Hepatocyte (in vitro differentiated cells): ENCODE measurements around the gene TOP1. TPM values are rescaled to one million over a fixed set of nuclear protein-coding genes. Genes with fewer than 3 reads are reported as not detected.

Experiments
- DNase-seq: peaks from one replicate; pipeline ENCODE4 v3.0.0-alpha.2; 2016; ENCODE audit warnings: low spot score
- H2AFZ ChIP-seq: fragments of 200-600 bp; sonication (generic); 2 replicates; pipeline ENCODE4 v1.6.0; 2016; ENCODE audit warnings: antibody characterized with exemption, mild to moderate bottlenecking
- H3K27ac ChIP-seq: fragments of 200-600 bp; sonication (generic); 2 replicates; pipeline ENCODE4 v1.5.1; 2016; ENCODE audit warnings: mild to moderate bottlenecking
- H3K27me3 ChIP-seq: fragments of 200-600 bp; sonication (generic); 2 replicates; pipeline ENCODE4 v1.6.1; 2016
- H3K36me3 ChIP-seq: fragments of 200-600 bp; sonication (generic); replicated peaks from 2 replicates; pipeline ENCODE4 v1.5.1; 2016; ENCODE audit warnings: low read depth; ENCODE audit not compliant: insufficient read depth
- H3K4me1 ChIP-seq: fragments of 200-600 bp; sonication (generic); 2 replicates; pipeline ENCODE4 v1.5.1; 2016; ENCODE audit warnings: mild to moderate bottlenecking, moderate library complexity; ENCODE audit not compliant: insufficient read depth
- H3K4me2 ChIP-seq: fragments of 200-600 bp; sonication (generic); 2 replicates; pipeline ENCODE4 v1.6.0; 2016
- H3K4me3 ChIP-seq: fragments of 200-600 bp; sonication (generic); 2 replicates; pipeline ENCODE4 v1.5.1; 2016; ENCODE audit warnings: mild to moderate bottlenecking
- H3K79me2 ChIP-seq: fragments of 200-600 bp; sonication (generic); 2 replicates; pipeline ENCODE4 v1.6.0; 2017; ENCODE audit warnings: mild to moderate bottlenecking
- H3K9me2 ChIP-seq: fragments of 200-600 bp; sonication (generic); replicated peaks from 2 replicates; pipeline ENCODE4 v1.6.0; 2017; ENCODE audit warnings: mild to moderate bottlenecking; ENCODE audit not compliant: insufficient read depth
- H3K9me3 ChIP-seq: fragments of 200-600 bp; sonication (generic); 2 replicates; pipeline ENCODE4 v1.5.1; 2016; ENCODE audit warnings: low read depth, mild to moderate bottlenecking
- H4K20me1 ChIP-seq: fragments of 200-600 bp; sonication (generic); 2 replicates; pipeline ENCODE4 v1.6.0; 2016; ENCODE audit warnings: mild to moderate bottlenecking; ENCODE audit not compliant: insufficient read depth, poor library complexity, severe bottlenecking
- EZH2 ChIP-seq: fragments of 200-600 bp; sonication (generic); IDR thresholded peaks from 2 replicates; pipeline ENCODE4 v1.6.1; 2016; ENCODE audit warnings: antibody characterized with exemption, mild to moderate bottlenecking, borderline replicate concordance
- EZH2phosphoT487 ChIP-seq: fragments of 200-600 bp; sonication (generic); IDR thresholded peaks from one replicate; pipeline ENCODE4 v1.6.1; 2018; ENCODE audit warnings: antibody characterized with exemption, mild to moderate bottlenecking, low read depth, moderate library complexity; ENCODE audit not compliant: unreplicated experiment, severe bottlenecking
- WGBS: methylation state at CpG from one replicate; pipeline ENCODE4 v1.1.6; 2016; ENCODE audit warnings: low lambda C conversion rate; ENCODE audit errors: missing lambda C conversion rate; 5-methylcytosine and 5-hydroxymethylcytosine counted together
- polyA plus RNA-seq: library from polyadenylated mRNA; unstranded; fragments of >200 nt; fragmentation: Nextera tagmentation; extraction: Ambion mirVana; gene quantifications from 2 replicates; pipeline ENCODE4 v1.2.1, GENCODE V29; 2016
- total RNA-seq: library from RNA; depleted of rRNA; stranded (reverse); fragments of >200 nt; gene quantifications from 2 replicates; pipeline ENCODE4 v1.2.3, GENCODE V29; 2014
- TF ChIP-seq, protein P1 (sequence below): fragments of 200-600 bp; sonication (generic); IDR thresholded peaks from 2 replicates; pipeline ENCODE4 v1.5.1; 2016; ENCODE audit warnings: antibody characterized with exemption, mild to moderate bottlenecking; ENCODE audit not compliant: poor library complexity

TOP1 gene
- total and polyA plus RNA-seq, 2 experiments from 2014 or later: 28.3 to 38.2 TPM

DNA sequence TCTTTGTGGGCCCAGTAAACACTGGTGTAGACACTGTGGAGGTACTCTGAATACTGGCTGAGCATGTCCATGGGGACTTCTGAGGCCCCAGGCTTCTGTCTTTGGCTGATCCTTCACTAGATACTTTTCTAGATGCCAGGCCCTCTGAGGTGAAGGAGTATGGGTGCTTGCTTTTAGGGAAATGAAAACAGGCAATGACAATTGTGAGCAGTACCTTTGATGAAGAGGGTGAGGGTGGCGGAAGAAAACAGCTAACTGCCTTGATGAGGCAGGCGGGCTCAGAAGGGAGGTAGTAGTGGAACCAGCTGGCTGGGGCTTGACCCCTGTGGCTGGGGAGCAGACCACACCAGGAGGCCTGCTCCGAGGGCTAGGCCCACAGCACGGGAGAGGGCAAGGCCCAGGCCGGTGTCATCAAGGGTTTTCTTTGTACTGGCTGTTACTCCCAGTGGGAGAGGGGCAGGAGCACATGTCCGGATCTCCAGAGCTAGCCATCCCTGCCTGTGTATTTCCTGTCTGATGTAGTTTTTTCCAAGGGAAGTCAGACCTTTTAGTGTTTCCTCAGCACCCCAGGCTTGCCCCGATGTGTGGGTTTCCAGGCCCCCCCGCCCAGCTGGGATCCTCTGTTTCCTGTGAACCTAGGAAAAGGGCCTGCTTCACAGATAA lies 112.7 kb downstream of the TOP1 start:
- 69% methylated on average over 8 of the region's 8 CpGs for WGBS
- peaks cover 76% of the 10 kb centered on the region for H4K20me1 ChIP-seq
- no peak for DNase-seq
- no peak overlapping the region for H2AFZ ChIP-seq
- no peaks in the 10 kb centered on the region for H3K36me3 ChIP-seq
- H3K4me1 ChIP-seq: peaks cover 31% of the 10 kb centered on the region
- H3K27ac ChIP-seq: peak overlapping the region; percentile 27
- H3K4me2 ChIP-seq: peak overlapping the region; percentile 88
- H3K9me2 ChIP-seq: no peaks in the 10 kb centered on the region
- H3K9me3 ChIP-seq: no peaks in the 10 kb centered on the region
- H3K4me3 ChIP-seq: no peak overlapping the region
- no peaks in the 10 kb centered on the region for H3K27me3 ChIP-seq
- TF ChIP-seq, protein P1, sequence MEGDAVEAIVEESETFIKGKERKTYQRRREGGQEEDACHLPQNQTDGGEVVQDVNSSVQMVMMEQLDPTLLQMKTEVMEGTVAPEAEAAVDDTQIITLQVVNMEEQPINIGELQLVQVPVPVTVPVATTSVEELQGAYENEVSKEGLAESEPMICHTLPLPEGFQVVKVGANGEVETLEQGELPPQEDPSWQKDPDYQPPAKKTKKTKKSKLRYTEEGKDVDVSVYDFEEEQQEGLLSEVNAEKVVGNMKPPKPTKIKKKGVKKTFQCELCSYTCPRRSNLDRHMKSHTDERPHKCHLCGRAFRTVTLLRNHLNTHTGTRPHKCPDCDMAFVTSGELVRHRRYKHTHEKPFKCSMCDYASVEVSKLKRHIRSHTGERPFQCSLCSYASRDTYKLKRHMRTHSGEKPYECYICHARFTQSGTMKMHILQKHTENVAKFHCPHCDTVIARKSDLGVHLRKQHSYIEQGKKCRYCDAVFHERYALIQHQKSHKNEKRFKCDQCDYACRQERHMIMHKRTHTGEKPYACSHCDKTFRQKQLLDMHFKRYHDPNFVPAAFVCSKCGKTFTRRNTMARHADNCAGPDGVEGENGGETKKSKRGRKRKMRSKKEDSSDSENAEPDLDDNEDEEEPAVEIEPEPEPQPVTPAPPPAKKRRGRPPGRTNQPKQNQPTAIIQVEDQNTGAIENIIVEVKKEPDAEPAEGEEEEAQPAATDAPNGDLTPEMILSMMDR: no peak
- no peak for TF ChIP-seq EZH2phosphoT487
- no peak for TF ChIP-seq EZH2
- H3K79me2 ChIP-seq: peaks cover 89% of the 10 kb centered on the region

DNA sequence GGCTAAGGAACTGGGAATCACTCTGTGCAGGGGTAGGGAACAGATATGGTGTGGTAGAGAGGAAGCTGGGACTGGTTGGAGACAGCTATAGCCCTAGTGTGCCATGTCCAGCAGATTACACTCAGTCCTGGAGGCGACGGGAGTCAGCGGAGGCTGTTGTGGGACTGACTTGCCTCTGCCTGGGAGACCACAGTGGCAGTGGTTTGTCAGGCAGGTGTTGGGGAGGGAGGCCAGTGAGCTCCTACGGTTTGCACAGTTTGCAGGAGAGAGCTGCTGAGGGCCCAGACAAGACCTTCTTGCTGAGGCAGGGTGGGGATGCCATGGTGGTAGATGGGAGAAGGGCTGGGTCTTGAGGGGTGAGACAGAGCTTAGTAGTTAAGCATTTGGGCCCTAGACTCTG lies 113.6 kb downstream of the TOP1 start:
- no peaks in the 10 kb centered on the region for H3K9me2 ChIP-seq
- H3K4me3 ChIP-seq: no peak overlapping the region
- H3K27ac ChIP-seq: no peak overlapping the region
- peaks cover 99% of the 10 kb centered on the region for H3K79me2 ChIP-seq
- TF ChIP-seq EZH2phosphoT487 (no peak), EZH2 (no peak)
- TF ChIP-seq, protein P1: no peak
- no peak overlapping the region for H3K4me2 ChIP-seq
- no peak for DNase-seq
- H3K9me3 ChIP-seq: no peaks in the 10 kb centered on the region
- no peaks in the 10 kb centered on the region for H3K36me3 ChIP-seq
- H3K4me1 ChIP-seq: peaks cover 31% of the 10 kb centered on the region
- no peak overlapping the region for H2AFZ ChIP-seq
- 88% methylated on average over 4 of the region's 4 CpGs for WGBS
- H4K20me1 ChIP-seq: peaks cover 85% of the 10 kb centered on the region
- no peaks in the 10 kb centered on the region for H3K27me3 ChIP-seq

DNA sequence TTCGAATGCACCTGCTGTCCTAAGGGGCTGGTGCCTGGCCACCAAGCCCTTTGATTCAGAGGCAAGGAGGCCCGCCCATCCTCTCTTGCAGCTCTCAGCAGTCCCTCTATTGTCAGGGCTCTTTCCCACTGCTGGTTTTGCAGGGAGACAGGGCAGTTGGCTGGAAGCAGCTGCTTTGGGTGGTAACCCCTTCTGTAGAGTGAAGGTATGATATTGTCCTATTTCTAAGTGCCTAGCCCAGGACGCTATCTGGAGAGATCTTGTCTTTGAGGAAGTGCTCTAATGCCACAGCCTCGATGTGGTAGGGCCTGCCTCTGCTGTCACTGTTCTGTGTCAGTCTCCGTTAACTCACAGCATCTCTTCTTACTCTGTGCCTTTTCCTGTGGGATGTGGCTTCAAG lies 114.3 kb downstream of the TOP1 start:
- no peak for TF ChIP-seq EZH2phosphoT487
- no peak for TF ChIP-seq EZH2
- TF ChIP-seq, protein P1: no peak
- peaks cover 90% of the 10 kb centered on the region for H4K20me1 ChIP-seq
- no peak overlapping the region for H3K27ac ChIP-seq
- no peaks in the 10 kb centered on the region for H3K27me3 ChIP-seq
- no peak overlapping the region for H2AFZ ChIP-seq
- H3K9me2 ChIP-seq: no peaks in the 10 kb centered on the region
- H3K79me2 ChIP-seq: peaks cover 100% of the 10 kb centered on the region
- peaks cover 34% of the 10 kb centered on the region for H3K4me1 ChIP-seq
- 77% methylated on average over 5 of the region's 5 CpGs for WGBS
- H3K4me2 ChIP-seq: no peak overlapping the region
- no peaks in the 10 kb centered on the region for H3K36me3 ChIP-seq
- H3K9me3 ChIP-seq: no peaks in the 10 kb centered on the region
- DNase-seq: no peak
- H3K4me3 ChIP-seq: no peak overlapping the region
